ENCODE results near the gene GABRR3.

The GABRR3 gene

DNA sequence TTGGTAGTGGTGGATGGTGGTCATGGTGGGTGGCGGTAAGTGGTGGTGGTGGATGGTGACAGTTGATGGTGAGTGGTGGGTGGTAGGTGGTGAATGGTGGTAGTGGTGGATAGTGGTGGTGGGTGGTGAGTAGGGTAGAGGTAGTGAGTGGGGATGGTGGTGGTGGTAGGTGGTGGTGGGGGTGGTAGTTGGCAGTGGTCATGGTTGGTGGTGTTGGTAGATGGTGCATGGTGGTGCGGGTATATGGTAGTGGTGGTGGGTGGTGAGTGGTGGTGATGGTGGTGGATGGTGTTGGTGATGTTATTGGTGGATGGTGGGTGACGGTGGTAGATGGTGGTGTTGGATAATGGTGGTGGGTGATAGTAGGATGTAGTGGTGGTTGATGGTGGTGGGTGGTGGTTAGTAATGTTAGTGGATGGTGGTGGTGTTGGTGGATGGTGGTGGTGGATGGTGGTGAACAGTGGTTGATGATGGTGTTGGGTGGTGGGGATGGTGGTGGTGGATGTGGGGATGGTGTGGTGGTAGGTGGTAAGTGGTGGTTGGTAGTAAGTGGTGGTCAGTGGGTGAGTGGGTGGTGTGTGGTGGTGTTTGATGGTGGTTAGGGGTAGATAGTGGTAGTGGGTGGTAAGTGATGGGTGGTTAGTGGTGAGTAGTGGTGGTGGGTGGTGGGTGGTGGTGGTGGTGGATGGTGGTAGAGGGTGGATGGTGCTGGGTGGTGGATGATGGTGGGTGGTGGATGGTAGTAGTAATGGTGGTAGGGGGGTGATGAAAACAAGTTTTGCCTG is 46.1 kb downstream of the GABRR3 start:
- no peak for DNase-seq

DNA sequence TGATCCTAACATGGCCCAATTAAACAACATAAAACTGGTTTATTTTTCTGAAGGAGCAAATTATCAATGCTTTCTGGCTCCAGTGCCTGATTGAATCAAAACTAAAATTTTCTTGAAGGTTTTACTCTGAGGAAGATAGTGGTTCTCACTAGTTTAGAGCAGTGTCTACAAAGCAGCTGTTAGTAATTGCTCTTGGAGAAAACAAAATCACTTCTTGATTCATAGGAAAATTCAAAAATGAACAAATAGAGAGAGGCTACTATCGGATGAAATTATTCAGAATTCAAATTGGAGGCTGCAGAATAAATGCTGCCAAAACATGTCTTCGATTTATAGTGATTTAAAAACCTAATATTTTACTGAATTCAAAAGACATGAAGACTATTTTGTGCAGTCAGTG is 47.8 kb downstream of the GABRR3 start:
- no peak for DNase-seq

DNA sequence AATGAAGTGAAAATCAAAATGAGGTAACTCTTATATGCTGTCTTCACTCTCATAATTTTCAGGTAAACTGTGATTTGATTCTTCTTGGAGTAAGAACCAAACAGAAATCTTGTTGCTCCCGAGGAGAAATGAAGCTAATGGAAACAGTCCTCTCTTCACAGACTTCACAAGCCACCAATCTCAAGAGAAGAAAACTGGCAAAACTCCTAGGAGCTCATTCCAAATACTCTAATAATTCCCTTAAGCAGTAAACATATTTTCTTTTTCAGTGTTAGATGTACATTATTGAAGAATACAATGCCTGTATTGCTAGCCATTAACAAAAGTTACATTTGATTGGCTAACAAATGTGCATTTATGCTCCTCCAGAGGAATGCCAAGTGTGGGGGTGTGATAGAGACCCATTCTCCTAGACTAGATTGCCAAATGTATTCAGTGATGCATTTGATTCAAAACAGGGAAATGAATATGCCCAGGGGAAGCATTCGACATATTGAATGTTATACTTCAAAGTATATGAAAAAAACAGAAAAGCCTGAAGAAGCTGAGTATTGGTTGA is 51.1 kb downstream of the GABRR3 start:
- no peak for DNase-seq

DNA sequence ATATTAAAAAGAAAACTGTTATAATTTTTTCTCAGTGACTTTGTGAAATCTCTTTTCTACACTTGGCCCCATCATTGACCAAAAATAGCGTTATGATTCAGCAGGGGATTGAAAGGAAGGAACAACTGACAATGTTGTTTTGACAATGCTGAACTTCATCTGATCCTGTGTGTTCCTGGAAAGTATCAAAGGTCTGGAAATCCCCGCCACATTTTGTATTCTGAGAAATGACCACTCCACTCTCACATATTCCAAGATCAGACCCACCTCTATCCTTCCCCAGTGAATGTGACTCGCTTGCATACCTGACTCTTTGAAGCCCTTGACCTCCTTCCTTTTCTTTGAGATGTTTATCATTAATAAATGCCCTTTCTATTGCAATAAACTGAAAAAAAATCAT is 53.2 kb downstream of the GABRR3 start:
- no peak for DNase-seq

DNA sequence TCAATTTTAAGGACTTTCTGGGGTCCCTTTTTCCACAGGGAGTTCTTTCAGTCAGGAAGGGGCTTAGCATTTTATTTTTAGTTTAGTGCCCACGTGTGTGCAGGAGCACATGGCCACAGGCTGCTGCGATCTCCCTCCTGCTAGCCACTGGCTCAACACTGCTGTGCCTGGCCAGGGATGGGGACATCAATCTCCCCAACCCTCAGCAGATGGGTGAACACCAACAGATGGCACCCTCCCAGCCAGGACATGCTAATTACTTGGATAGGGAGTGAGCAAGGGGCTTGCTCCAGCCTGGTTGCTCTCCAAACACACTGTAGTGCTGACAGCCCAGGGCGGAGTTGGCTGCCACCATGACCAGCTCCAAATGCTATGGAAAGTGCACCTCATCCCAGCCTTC is 55.5 kb downstream of the GABRR3 start:
- DNase-seq, result no peak

DNA sequence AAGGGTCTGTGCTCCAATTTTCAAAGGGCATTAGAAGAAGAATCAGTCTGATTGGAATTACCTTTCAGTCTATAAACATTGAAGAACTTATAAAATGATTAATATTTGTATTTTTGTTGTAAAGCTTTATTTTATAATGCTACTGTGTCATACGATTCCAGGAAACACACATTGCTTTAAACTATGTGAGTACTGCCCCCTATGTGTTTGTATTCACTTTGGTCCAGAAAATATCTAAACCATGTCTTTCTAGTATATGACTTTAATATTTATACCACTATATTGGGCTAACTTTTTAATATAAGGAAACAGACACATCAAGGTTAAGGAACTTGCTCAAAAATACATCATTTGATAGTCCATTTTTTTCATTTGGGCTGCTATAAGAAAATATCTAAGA is 59.6 kb downstream of the GABRR3 start:
- no peak for DNase-seq

DNA sequence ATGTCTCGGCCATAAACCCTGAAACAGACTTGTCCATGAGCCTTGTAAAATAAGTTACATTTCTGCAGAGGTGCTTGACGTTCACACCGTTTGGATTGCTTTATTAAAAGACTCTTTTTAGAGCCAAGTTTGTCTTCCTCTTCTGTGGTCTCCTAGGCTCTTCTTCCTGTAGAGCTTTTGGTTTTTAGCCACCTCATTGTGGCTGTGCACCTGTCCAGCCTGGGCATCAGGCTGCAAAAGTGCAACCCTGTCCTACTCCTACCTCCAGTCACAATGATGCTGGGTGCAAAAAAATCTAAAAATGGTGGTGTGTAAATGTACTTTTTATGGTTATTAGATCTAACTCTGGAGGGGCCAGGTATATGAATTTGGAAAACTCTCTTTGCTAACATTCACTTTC is 60.1 kb downstream of the GABRR3 start:
- DNase-seq, result no peak

DNA sequence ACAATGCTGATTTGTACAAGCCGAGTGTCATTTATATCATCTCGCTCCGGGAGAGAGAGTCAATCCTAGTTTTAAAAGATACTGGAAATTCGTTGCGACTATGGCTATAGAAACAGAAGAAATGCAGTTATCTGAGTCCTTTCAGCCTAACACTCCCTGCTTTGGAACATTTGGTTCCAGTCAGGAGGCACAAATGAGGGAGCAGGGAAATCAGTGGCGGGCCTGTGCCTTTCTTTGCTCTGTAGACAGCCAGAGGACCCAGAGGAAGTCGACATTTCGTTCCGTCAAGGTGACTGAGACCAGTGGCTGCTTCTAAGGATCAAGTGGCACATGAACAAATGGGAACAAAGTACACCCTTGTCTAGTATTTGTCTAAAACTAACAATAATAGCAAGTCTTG is 62.1 kb downstream of the GABRR3 start:
- DNase-seq, result no peak

DNA sequence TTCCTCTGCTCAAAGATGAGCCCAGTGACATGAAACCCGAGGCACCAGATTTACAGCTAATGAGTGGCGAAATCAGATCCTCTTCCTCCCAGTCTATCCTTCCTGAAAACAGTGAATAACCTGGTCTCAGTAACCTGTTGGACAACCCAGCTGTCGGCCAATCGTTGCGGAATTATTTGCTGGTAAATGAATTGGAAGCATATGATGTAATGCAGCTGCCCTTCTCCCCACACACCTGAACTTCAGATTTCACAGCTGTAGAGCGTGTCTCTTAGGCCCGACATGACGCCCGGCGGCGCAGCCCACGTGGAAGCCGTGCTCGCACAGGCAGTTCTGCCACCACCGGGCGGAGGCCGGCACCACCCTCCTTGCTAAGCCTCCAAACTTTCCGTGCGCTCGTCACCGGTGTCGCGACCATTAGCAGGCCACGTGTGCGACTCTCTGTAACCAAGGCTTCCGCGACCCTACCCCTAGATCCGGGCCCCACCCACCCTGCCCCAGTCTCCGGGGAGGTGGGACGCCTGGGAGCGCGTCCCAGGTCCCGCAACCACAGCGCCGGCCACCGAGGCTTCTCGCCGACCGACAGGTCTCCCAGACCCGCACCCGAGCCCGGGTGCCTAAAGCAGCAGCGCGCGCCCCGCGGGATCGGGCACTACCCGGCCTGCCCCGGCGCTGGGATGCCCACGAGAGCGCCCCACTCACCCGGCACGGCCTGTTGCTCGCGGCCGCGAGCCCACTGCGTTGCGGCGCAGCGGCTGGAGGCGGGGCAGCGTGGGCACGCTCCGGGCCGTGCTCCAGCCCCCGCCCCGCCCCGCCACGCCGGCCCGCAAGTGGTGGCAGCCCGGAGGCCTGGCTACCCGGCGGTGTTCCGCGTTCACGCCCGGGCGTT is 63.2 kb downstream of the GABRR3 start, which contains the start of gene RIOX2:
RIOX2 (minus strand) TSS at position 753 of the 889 bp plus-strand sequence. CDS start 4,838 bp downstream, outside the sequence.
- DNase-seq, result peak; percentile 50

DNA sequence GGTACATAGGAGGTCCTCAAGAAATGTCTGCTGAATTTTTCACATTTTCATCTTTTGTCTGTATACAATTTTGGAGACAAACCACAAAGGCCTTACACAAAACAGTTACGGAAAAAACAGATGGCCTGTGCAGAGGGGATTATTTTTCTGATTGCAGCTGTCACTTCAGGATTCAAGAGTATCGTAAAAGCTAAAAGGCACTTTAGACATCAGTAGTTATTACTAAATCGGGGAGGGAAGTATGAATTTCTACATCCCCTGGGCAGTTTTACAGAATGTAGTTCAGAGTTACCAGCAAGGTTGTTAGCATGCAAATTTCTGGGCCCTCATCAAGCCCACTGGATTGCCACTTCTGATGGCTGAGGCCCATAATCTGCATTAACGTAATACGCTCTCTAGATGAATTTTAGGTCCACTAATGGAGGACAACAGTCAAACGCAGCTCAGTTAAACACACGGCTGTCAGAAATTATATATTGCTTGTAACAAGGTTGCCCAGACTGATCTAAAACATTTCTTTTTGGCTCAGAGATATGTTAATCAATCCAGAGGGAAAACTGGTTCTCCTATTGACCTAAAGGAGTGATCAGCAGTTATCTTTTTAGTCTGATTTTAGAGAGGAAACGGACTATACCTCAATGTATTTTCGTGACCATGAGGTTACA is 64.0 kb downstream of the GABRR3 start:
- DNase-seq, result peak; percentile 9

DNA sequence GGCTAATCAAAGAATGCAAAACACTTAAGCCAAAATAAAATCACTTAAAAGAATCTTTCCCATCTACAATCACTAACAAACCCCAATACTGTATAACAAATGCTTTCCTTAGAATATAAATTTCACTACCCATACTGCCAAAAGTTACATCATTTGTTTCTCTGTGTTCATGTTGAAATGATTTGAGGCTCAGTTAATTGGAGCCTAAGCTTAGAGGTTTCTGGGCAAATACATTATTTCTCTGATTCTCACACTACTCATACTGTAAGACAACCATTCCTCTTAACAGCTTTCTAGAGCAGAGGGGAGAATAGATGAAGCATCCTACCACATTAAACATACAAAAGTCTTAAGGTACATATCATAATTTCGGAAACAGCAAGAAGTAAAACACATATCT is 65.0 kb downstream of the GABRR3 start:
- no peak for DNase-seq

DNA sequence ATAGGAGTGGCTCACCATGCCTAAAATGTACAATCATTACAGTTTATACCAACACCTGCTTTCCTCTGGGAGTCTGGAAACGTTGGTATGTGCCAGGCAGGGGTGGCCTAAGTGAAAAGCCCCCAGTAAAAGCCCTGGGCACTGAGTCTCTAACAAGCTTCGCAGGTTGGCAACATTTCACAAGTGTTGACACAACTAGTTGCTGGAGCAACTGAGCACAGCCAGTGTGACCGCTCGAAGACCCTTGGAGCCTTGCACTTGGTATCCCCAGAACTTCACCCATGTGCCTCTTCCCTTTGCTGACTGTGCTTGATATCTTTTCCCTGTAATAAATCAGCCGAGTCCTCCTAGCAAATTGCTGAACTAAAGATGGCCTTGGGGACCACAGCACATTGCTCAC is 65.6 kb downstream of the GABRR3 start:
- no peak for DNase-seq

DNA sequence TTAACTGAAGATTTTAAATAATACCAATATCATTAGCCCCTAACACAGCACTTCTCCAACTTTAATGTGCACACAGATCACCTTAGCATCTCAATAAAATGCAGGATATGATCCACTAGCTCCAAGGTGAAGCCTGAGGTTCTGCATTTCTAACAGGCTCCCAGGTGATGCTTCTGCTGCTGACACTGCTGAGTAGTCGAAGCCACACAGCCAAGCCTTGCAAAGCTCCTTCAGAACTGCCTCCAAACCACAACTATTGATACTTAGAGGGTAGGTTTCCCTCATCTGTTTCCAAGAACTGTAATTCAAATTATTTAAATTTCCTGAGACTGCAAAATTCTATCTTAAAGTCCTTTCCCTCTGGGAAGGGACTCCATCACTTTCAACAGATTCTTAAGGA is 66.7 kb downstream of the GABRR3 start:
- DNase-seq, result no peak

DNA sequence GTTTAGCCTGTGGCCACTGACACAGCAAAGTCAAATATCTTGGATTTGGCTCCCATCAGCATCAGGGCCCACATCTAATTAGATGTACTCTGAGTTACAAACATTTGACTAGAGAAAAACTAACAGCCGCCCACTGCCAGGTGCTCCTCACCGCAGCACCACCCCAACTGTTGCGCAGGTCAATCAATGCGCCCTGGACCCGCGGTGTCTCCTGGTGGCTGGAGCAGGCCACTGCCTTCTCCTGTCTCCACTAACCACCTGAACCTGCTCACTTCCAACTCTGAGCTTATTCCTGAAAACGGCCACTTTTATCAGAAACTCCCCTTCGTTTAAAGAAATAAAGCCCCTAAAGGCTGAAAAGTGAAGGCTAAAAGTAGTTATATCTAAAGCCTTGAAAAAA is 67.1 kb downstream of the GABRR3 start:
- no peak for DNase-seq

DNA sequence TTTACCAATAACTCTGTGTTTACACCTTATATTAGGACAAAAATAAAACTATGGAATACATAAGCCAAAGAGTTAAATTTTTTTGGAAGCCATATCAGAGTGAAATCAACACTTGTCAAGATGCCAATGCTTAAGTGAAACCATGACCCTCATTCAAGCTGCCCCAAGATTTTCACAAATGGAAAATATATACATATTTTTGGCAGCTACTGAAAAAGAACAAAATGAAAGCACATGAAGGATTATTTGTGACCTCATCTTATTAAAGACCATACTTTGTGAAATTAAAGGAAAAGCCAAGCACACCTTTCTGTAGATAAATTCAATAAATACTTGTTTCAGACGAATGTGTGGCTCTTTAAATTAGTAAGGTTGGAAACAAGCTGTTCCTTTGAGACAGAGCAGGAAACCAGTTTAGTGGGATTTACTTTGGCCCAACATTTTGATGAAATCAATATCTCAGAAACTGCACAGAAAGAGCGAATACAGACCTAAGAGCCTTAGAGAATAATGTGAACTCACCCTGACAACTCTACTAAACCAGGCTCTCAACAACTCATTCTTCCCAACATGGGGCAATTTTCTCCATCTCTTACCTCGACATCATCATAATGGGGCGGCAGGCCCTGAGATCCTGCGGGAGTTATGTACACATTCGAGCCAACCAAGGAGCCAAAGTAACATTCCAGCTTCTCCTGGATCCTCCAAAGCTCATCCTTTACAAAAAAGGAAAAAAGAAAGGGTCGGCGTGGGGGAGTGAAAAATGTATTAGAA is 73.9 kb downstream of the GABRR3 start:
- no peak for DNase-seq

DNA sequence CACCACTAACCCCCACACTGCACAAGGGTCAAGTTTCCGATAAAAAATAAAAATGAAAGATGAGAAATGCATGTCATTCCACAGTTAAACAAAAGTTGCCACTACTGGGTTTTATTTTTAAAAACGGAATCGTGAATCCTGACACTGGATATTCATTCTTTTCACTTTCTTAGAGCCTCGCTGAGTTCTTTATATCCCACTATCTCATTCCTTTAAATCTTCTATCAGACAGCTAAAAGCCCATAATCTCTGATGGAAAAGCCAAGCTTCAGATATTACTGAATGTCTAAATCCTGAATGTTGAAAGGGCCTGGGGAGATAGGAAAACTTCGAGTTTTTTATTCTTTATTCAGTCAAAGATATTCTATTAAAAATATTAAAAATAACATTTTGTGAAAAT is 74.6 kb downstream of the GABRR3 start:
- DNase-seq, result no peak

DNA sequence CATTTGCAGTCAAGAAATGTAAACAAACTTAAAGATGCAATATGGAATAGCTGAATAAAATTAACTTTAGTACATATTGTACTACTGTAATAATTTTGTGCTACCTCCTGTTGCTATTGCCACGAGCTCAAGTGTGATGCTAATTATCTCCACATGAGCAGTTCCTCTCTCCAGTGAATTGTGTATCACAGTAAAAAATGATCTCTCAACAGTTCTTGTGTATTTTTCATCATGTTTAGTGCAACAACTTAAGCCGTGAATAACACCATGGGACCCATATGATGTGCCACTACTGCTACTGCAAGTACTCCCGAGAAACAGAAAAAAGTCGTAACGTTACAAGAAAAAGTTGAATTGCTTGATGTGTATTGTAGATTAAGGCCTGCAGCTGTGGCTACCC is 75.2 kb downstream of the GABRR3 start:
- DNase-seq, result no peak

DNA sequence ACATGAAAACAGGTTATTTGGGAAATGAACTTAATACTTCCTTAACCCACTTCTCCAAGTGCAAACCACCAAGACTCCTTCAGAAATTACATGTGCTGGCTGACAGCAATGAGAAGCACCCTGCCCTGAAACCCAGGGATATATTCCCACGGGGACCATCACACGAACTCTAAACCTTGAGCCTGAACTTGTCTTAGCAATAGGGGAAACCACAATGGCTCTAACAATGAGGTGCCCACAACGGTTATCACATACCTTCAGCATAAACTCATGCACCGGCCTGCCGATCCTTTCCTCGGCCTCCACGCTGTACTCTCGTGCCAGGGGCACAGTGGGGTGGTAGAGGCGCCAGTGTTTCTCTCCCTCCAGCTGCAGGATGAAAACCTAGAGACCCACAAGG is 76.3 kb downstream of the GABRR3 start:
- no peak for DNase-seq

DNA sequence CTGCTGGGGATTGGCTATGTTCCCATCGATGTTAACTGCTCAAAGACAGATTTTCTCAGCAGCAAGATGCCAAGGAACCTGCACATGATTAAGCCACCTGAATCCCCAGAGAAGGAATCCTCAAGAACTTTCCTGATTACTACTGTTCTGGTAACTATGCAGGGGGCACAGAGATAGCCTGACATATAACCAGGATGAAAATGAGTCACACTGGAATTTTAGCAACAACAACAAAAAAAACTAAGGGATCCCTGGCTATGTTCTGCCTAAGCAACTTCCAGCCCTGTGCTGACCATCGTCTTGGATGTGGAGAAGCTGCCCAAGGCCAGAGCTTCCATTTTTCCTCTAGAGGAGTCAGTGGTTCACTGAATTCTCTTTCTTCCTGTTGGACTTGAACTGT is 76.7 kb downstream of the GABRR3 start:
- no peak for DNase-seq

DNA sequence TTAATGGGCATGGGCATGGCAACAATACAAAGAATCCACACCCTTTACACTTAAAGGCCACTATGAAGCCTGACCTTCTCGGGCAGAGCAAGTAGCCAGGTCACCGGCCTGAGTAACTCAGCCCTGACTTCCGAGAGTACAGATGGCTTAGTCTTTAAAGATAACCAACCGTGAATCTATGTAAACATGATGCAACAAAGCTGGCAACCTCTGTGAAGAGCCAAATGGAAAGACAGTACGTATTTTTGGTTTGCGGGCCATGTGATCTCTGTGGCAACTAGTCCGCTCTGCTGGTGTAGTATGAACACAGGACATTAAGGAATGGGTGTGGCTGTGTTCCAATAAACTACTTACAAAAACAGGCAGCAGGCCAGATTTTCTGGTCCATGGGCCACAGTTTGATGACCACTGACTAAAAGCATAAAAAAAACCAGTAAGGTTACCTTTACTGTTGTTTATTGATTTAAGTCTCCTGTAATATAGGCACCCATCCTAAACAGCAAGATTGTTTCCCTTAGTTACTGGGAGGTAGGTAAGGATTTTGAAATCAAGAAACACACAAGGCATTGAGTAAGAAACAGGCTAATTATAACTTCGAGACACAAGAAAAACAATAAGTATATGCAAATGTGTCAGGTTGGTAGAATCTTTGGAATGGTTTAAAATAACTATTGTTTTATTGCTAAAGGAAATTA is 77.4 kb downstream of the GABRR3 start:
- no peak for DNase-seq

DNA sequence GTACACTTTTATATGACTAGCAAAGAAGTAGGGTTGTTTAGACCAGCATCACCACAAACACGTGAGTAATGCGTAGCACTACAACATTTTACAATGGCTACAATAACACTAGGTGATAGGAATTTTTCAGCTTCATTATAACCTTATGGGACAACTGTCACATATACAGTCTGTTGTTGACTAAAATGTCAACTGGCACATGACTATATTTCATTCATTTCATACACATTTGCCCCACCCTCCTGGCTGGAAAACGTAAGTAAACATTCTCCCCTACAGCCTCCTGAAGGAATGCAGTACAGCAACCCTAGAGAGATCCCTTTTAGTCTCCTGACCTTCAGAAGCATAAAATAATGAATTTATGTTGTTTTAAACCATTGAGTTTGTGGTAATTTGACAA is 79.1 kb downstream of the GABRR3 start:
- no peak for DNase-seq
